Mucosa of descending colon (tissue), 3 donors: ENCODE measurements around the gene ZFAND3. TPM values are rescaled to one million over a fixed set of nuclear protein-coding genes. Genes with fewer than 3 reads are reported as not detected.
"Not testable (repeated sequence)": the region's sequence is repeated elsewhere in the genome, so short reads cannot be mapped to it uniquely, and the experiment has no call there.

ENCODE experiments used
- ATAC-seq: fragments of 200-7000 bp; cut with Tn5 transposase; one replicate; pipeline ENCODE4 v1.9.1; 2020; ENCODE audit warnings: mild to moderate bottlenecking, moderate library complexity
- DNase-seq, 3 donors: peaks; one replicate each; pipeline ENCODE4 v3.0.0-alpha.2; 2020
- H3K36me3 ChIP-seq: fragments of 200-600 bp; one replicate; pipeline ENCODE4 v1.8.0; 2021; ENCODE audit warnings: low read depth, mild to moderate bottlenecking
- H3K4me1 ChIP-seq: fragments of 200-600 bp; one replicate; pipeline ENCODE4 v1.8.0; 2021; ENCODE audit warnings: low read depth, mild to moderate bottlenecking
- H3K4me3 ChIP-seq: fragments of 200-600 bp; one replicate; pipeline ENCODE4 v1.8.0; 2021; ENCODE audit warnings: mild to moderate bottlenecking
- H3K9me3 ChIP-seq: fragments of 200-600 bp; one replicate; pipeline ENCODE4 v1.8.0; 2021; ENCODE audit warnings: mild to moderate bottlenecking
- intact Hi-C, 2 donors: fragments of 100-400 bp; cut with DNase I in 1 of 2; cut with micrococcal nuclease in 1 of 2; formaldehyde crosslinking; loops; one replicate each; pipeline versions ENCODE4 v1.11.0 to v1.11.1; 2022; cut with DNase I, micrococcal nuclease
- total RNA-seq, 3 donors: library from RNA; stranded (reverse); fragmentation: NEBNext Ultra II Directional in 2 of 3; extraction: Animal tissue kit (Norgen Biotek cat#: 25700) in 2 of 3; gene quantifications; one replicate each; pipeline versions ENCODE4 v1.2.1 to v1.2.4, GENCODE V29; 2021 to 2023
- TF ChIP-seq, protein P1 (sequence below): fragments of 200-600 bp; IDR thresholded peaks from one replicate; pipeline ENCODE4 v1.8.0; 2022; ENCODE audit warnings: antibody characterized with exemption, mild to moderate bottlenecking
- donor health status: DM: no; HTN: no; CAD: no; lungs with moderate emphysema.
- donor health status: DM: no; HTN: no; CAD: no.
- donor health status: DM: no; HTN: yes; CAD: no.

Gene ZFAND3
- total RNA-seq, 3 donors from 2014 or later = 63.9 to 84.0 (median 82.2) TPM

- Histone ChIP-seq H3K9me3 (no peaks in the 10 kb centered on the region), H3K4me3 (no peak overlapping the region), H3K36me3 (no peaks in the 10 kb centered on the region), H3K4me1 (peaks cover 6% of the 10 kb centered on the region)
- no peak for DNase-seq
- intact Hi-C loops = no loop called here
- TF ChIP-seq, protein P1, sequence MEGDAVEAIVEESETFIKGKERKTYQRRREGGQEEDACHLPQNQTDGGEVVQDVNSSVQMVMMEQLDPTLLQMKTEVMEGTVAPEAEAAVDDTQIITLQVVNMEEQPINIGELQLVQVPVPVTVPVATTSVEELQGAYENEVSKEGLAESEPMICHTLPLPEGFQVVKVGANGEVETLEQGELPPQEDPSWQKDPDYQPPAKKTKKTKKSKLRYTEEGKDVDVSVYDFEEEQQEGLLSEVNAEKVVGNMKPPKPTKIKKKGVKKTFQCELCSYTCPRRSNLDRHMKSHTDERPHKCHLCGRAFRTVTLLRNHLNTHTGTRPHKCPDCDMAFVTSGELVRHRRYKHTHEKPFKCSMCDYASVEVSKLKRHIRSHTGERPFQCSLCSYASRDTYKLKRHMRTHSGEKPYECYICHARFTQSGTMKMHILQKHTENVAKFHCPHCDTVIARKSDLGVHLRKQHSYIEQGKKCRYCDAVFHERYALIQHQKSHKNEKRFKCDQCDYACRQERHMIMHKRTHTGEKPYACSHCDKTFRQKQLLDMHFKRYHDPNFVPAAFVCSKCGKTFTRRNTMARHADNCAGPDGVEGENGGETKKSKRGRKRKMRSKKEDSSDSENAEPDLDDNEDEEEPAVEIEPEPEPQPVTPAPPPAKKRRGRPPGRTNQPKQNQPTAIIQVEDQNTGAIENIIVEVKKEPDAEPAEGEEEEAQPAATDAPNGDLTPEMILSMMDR = no peak
- no peak for ATAC-seq
Measured at GRCh38 chr6:38043259-38043753, 223.8 kb downstream of the ZFAND3 start.

GRCh38 chr6:38045701-38046305, 226.3 kb downstream of the ZFAND3 start:
- Histone ChIP-seq H3K4me1 (peaks cover 6% of the 10 kb centered on the region), H3K36me3 (no peaks in the 10 kb centered on the region), H3K9me3 (no peaks in the 10 kb centered on the region), H3K4me3 (no peak overlapping the region)
- DNase-seq (no peak), ATAC-seq (no peak)
- TF ChIP-seq, protein P1 = no peak
- intact Hi-C loops = no loop called here

DNA sequence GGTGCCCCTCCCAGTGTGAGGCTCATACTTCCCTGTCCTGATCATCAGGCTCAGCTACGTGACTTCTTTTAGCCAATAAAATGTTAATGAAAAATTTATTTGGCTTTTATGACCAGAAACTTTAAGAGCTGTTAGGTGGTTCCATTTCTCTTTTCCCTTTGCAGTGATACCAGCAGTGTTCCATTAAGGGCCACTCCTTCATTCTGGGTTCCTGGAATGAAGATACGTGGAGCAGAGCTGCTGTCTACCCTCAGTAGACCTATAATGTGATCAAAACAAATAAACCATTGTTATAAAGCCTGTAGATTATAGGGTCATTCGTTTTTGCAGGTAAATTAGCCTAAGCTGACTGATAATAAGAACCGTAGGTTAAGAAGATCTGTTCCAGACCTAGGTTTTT, 228.0 kb downstream of the ZFAND3 start:
- DNase-seq = no peak
- H3K4me1 ChIP-seq = peaks cover 6% of the 10 kb centered on the region
- no peaks in the 10 kb centered on the region for H3K36me3 ChIP-seq
- H3K4me3 ChIP-seq = no peak overlapping the region
- TF ChIP-seq, protein P1 = no peak
- ATAC-seq = peak; percentile 73
- intact Hi-C loops = no loop called here
- no peaks in the 10 kb centered on the region for H3K9me3 ChIP-seq

DNA sequence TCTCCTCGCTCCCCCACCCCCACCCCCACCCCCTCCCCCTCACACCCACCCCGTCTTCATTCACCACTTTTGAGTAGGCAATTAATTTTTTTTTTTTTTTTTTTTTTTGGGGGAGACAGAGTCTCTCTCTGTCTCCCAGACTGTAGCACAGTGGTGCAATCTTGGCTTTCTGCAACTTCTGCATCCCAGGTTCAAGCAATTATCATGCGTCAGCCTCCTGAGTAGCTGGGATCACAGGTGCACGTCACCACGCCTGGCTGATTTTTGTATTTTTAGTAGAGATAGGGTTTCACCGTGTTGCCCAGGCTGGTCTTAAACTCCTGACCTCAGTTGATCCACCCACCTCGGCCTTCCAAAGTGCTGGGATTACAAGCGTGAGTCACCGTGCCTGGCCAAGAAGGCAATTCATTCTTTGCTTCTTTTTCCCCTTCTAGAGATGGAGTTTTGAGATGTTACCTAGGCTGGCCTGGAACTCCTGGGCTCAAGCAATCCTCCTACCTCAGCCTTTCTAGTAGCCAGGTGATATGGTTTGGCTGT, 230.4 kb downstream of the ZFAND3 start:
- H3K4me1 ChIP-seq, ATAC-seq, H3K36me3 ChIP-seq, H3K9me3 ChIP-seq, DNase-seq, intact Hi-C loops, H3K4me3 ChIP-seq: not testable (repeated sequence)

- TF ChIP-seq, protein P1 = no peak
- H3K36me3 ChIP-seq = no peaks in the 10 kb centered on the region
- peaks cover 6% of the 10 kb centered on the region for H3K4me1 ChIP-seq
- ATAC-seq (no peak), DNase-seq (no peak)
- no peaks in the 10 kb centered on the region for H3K9me3 ChIP-seq
- no peak overlapping the region for H3K4me3 ChIP-seq
- intact Hi-C loops = no loop called here
Measured at GRCh38 chr6:38051819-38052434, 232.4 kb downstream of the ZFAND3 start.

- DNase-seq = no peak
- no peak for ATAC-seq
- no peaks in the 10 kb centered on the region for H3K36me3 ChIP-seq
- intact Hi-C loops = no loop called here
- TF ChIP-seq, protein P1 = no peak
- H3K9me3 ChIP-seq = no peaks in the 10 kb centered on the region
- H3K4me1 ChIP-seq = no peaks in the 10 kb centered on the region
- H3K4me3 ChIP-seq = no peak overlapping the region
Measured at GRCh38 chr6:38054527-38055202, 235.1 kb downstream of the ZFAND3 start.
